GM23338 (cell line): ENCODE measurements around the gene ACOT11. TPM values are rescaled to one million over a fixed set of nuclear protein-coding genes. Genes with fewer than 3 reads are reported as not detected.

Experiments
- ATAC-seq: fragments of 200-7000 bp; cut with Tn5 transposase; 3 replicates; pipeline ENCODE4 v1.9.1; 2020
- DNase-seq: peaks from one replicate; pipeline ENCODE4 v3.0.0-alpha.2; 2015; ENCODE audit warnings: low spot score
- H2AFZ ChIP-seq: fragments of 200-600 bp; sonication (generic); 2 replicates; pipeline ENCODE4 v1.8.0; 2016; ENCODE audit warnings: antibody characterized with exemption, mild to moderate bottlenecking, moderate library complexity
- H3F3A ChIP-seq: fragments of 200-600 bp; sonication (generic); replicated peaks from 2 replicates; pipeline ENCODE4 v1.8.0; 2017; ENCODE audit warnings: antibody characterized with exemption, mixed run types, low read depth
- H3K27ac ChIP-seq: fragments of 200-600 bp; sonication (generic); 2 replicates; pipeline ENCODE4 v1.6.1; 2016; ENCODE audit warnings: low read depth
- H3K27me3 ChIP-seq: fragments of 200-600 bp; sonication (generic); 2 replicates; pipeline ENCODE4 v1.8.0; 2016; ENCODE audit warnings: mild to moderate bottlenecking, mixed run types, moderate library complexity; ENCODE audit not compliant: insufficient read depth
- H3K36me3 ChIP-seq: fragments of 200-600 bp; sonication (generic); 2 replicates; pipeline ENCODE4 v1.8.0; 2016; ENCODE audit warnings: mild to moderate bottlenecking; ENCODE audit not compliant: insufficient read depth
- H3K4me1 ChIP-seq: fragments of 200-600 bp; sonication (generic); 2 replicates; pipeline ENCODE4 v1.8.0; 2016; ENCODE audit warnings: mild to moderate bottlenecking, moderate library complexity; ENCODE audit not compliant: insufficient read depth
- H3K4me2 ChIP-seq: fragments of 200-600 bp; sonication (generic); 2 replicates; pipeline ENCODE4 v1.7.1; 2017; ENCODE audit warnings: mixed run types
- H3K4me3 ChIP-seq: fragments of 200-600 bp; sonication (generic); 2 replicates; pipeline ENCODE4 v1.6.1; 2016; ENCODE audit warnings: mixed run types
- H3K79me2 ChIP-seq: fragments of 200-600 bp; sonication (generic); replicated peaks from 2 replicates; pipeline ENCODE4 v1.8.0; 2017; ENCODE audit warnings: mild to moderate bottlenecking; ENCODE audit not compliant: insufficient read depth
- H3K9me2 ChIP-seq: fragments of 200-600 bp; sonication (generic); 2 replicates; pipeline ENCODE4 v1.8.0; 2017; ENCODE audit not compliant: insufficient read depth
- H4K20me1 ChIP-seq: fragments of 200-600 bp; sonication (generic); replicated peaks from 2 replicates; pipeline ENCODE4 v1.8.0; 2017; ENCODE audit warnings: mild to moderate bottlenecking; ENCODE audit not compliant: insufficient read depth
- H3K27ac Mint-ChIP-seq: 2 replicates; pipeline ENCODE4 v1.8.0; 2020; ENCODE audit warnings: inconsistent platforms, mild to moderate bottlenecking, moderate library complexity, mixed read lengths
- H3K27me3 Mint-ChIP-seq: 3 replicates; pipeline ENCODE4 v1.8.0; 2022; ENCODE audit warnings: low read depth, mild to moderate bottlenecking, moderate library complexity, mixed read lengths, inconsistent platforms; ENCODE audit not compliant: insufficient read depth, poor library complexity
- H3K36me3 Mint-ChIP-seq: 3 replicates; pipeline ENCODE4 v1.8.0; 2021; ENCODE audit warnings: low read depth, mild to moderate bottlenecking, inconsistent platforms, moderate library complexity, mixed read lengths
- H3K4me1 Mint-ChIP-seq: 3 replicates; pipeline ENCODE4 v1.8.0; 2020; ENCODE audit warnings: mild to moderate bottlenecking, inconsistent platforms, mixed read lengths
- H3K4me3 Mint-ChIP-seq: 3 replicates; pipeline ENCODE4 v1.8.0; 2021; ENCODE audit warnings: moderate library complexity, mild to moderate bottlenecking, inconsistent platforms, mixed read lengths
- H3K9me3 Mint-ChIP-seq: 3 replicates; pipeline ENCODE4 v1.8.0; 2020; ENCODE audit warnings: moderate library complexity, mild to moderate bottlenecking, inconsistent platforms, mixed read lengths
- CREB1 ChIP-seq: fragments of 250-450 bp; sonication (Bioruptor Pico); IDR thresholded peaks from 2 replicates; pipeline ENCODE4 v1.5.0; 2020; ENCODE audit warnings: low read depth, mild to moderate bottlenecking, moderate library complexity
- CTCF ChIP-seq, 2 experiments: fragments of 200-600 bp in 1 of 2; sonication (generic) in 1 of 2; conservative IDR thresholded peaks; 2 replicates each; pipeline versions ENCODE4 v1.5.1 to v1.6.1; 2016 to 2017; ENCODE audit warnings: antibody characterized with exemption in 2 of 2, low read depth in 2 of 2, mild to moderate bottlenecking in 2 of 2, moderate library complexity in 1 of 2
- ETS1 ChIP-seq: IDR thresholded peaks from 2 replicates; pipeline ENCODE4 v1.6.1; 2016; ENCODE audit warnings: antibody characterized with exemption
- EZH2phosphoT487 ChIP-seq: fragments of 200-600 bp; sonication (generic); IDR thresholded peaks from one replicate; pipeline ENCODE4 v1.8.1; 2018; ENCODE audit warnings: antibody characterized with exemption; ENCODE audit not compliant: unreplicated experiment
- JUNB ChIP-seq: IDR thresholded peaks from one replicate; pipeline ENCODE4 v1.6.1; 2016; ENCODE audit warnings: antibody characterized with exemption; ENCODE audit not compliant: unreplicated experiment
- NANOG ChIP-seq: IDR thresholded peaks from 2 replicates; pipeline ENCODE4 v1.6.1; 2016; ENCODE audit warnings: antibody characterized with exemption, borderline replicate concordance
- POLR2AphosphoS5 ChIP-seq: IDR thresholded peaks from 2 replicates; pipeline ENCODE4 v1.6.1; 2016; ENCODE audit warnings: antibody characterized with exemption, low read depth
- STAT1 ChIP-seq: IDR thresholded peaks from one replicate; pipeline ENCODE4 v1.6.1; 2016; ENCODE audit warnings: antibody characterized with exemption; ENCODE audit not compliant: unreplicated experiment
- ZNF114 ChIP-seq: fragments of 250-450 bp; sonication (Bioruptor Pico); IDR thresholded peaks from 2 replicates; pipeline ENCODE4 v1.5.0; 2020; ENCODE audit warnings: mild to moderate bottlenecking, moderate library complexity
- ZNF331 ChIP-seq: fragments of 250-450 bp; sonication (Bioruptor Pico); IDR thresholded peaks from 2 replicates; pipeline ENCODE4 v1.5.0; 2020; ENCODE audit warnings: low read depth, mild to moderate bottlenecking, moderate library complexity
- ZNF462 ChIP-seq: fragments of 250-450 bp; sonication (Bioruptor Pico); IDR thresholded peaks from 2 replicates; pipeline ENCODE4 v1.5.0; 2020; ENCODE audit warnings: mild to moderate bottlenecking, moderate library complexity
- polyA plus RNA-seq: library from polyadenylated mRNA; unstranded; fragments of >200 nt; fragmentation: Nextera tagmentation; extraction: Ambion mirVana; gene quantifications from 2 replicates; pipeline ENCODE4 v1.2.1, GENCODE V29; 2016
- total RNA-seq: library from RNA; depleted of rRNA; stranded (reverse); fragments of >200 nt; shearing (Covaris generic); gene quantifications from 2 replicates; pipeline ENCODE4 v1.2.3, GENCODE V29; 2014

Gene ACOT11
- total and polyA plus RNA-seq, 2 experiments from 2014 or later, result 1.6 to 2.7 TPM

- TF ChIP-seq ZNF462 (CRISPR knock-in tag) (no peak), EZH2phosphoT487 (no peak), CREB1 (CRISPR knock-in tag) (no peak), STAT1 (no peak), ZNF114 (CRISPR knock-in tag) (no peak), NANOG (no peak), ZNF331 (CRISPR knock-in tag) (no peak), ETS1 (no peak), POLR2AphosphoS5 (no peak)
These were observed 49.5 kb upstream of the ACOT11 start (continued) for GRCh38 chr1:54498383-54499096.

- Histone ChIP-seq H3K4me2 (peak overlapping the region; percentile 90), H3K27ac (no peak overlapping the region), H3K4me3 (peak overlapping the region; percentile 69), H3K79me2 (no peaks in the 10 kb centered on the region), H3K9me2 (no peaks in the 10 kb centered on the region), H3K27me3 (peaks cover 4% of the 10 kb centered on the region; the same call in 1 of the 2 replicates), H4K20me1 (no peaks in the 10 kb centered on the region), H3K36me3 (no peaks in the 10 kb centered on the region), H3F3A (peaks cover 5% of the 10 kb centered on the region), H3K4me1 (peaks cover 31% of the 10 kb centered on the region), H2AFZ (peak overlapping the region; percentile 98; the same call in 1 of the 2 replicates)
- ATAC-seq, result no peak
- H3K27me3 Mint-ChIP-seq, result peaks cover 27% of the 10 kb centered on the region
- no peak overlapping the region for H3K27ac Mint-ChIP-seq
- peaks cover 24% of the 10 kb centered on the region for H3K4me1 Mint-ChIP-seq
- DNase-seq, result no peak
- H3K9me3 Mint-ChIP-seq, result no peaks in the 10 kb centered on the region
- peak overlapping the region; percentile 68 for H3K4me3 Mint-ChIP-seq
- H3K36me3 Mint-ChIP-seq, result no peaks in the 10 kb centered on the region
- TF ChIP-seq ETS1, result no peak
- TF ChIP-seq NANOG, result no peak
- TF ChIP-seq CREB1 (CRISPR knock-in tag), result no peak
- TF ChIP-seq CTCF (conservative IDR thresholded peaks at IDR 0.05; ENCODE audit: low read depth in 2 of 2), result no peak
- TF ChIP-seq EZH2phosphoT487, result no peak
- TF ChIP-seq POLR2AphosphoS5, result no peak
- no peak for TF ChIP-seq JUNB
- no peak for TF ChIP-seq ZNF114 (CRISPR knock-in tag)
These were observed 49.0 kb upstream of the ACOT11 start for GRCh38 chr1:54499097-54499359.
